GM12872 (cell line): Measurements from ENCODE around the gene MGP.

Experiments used
- CTCF ChIP-seq: IDR thresholded peaks from 3 replicates; pipeline ENCODE4 v1.5.1; 2011; ENCODE audit warnings: low read depth, mild to moderate bottlenecking, low read length, moderate library complexity; ENCODE audit not compliant: insufficient read depth

The MGP gene

GRCh38 chr12:14911131-14911530 is 25.5 kb upstream of the MGP start:
- TF ChIP-seq CTCF = no peak

- TF ChIP-seq CTCF = no peak
Observed at GRCh38 chr12:14910090-14910915, 24.6 kb upstream of the MGP start.

- no peak for TF ChIP-seq CTCF
Observed at GRCh38 chr12:14907953-14908352, 22.3 kb upstream of the MGP start.

GRCh38 chr12:14906114-14906513 is 20.5 kb upstream of the MGP start:
- no peak for TF ChIP-seq CTCF

- no peak for TF ChIP-seq CTCF
Observed at GRCh38 chr12:14905269-14906004, 19.8 kb upstream of the MGP start.

GRCh38 chr12:14904854-14905253 is 19.2 kb upstream of the MGP start:
- TF ChIP-seq CTCF = no peak

- TF ChIP-seq CTCF = no peak
Observed at GRCh38 chr12:14903386-14904098, 17.9 kb upstream of the MGP start.
